Hematopoietic multipotent progenitor cell treated with erythropoietin and hydrocortisone succinate and interleukin-3 and kit ligand, for 17 days (in vitro differentiated cells): ENCODE data around the gene SLC5A12.
"Not testable (repeated sequence)": the region's sequence is repeated elsewhere in the genome, so short reads cannot be mapped to it uniquely, and the experiment has no call there.

Experiments
- DNase-seq: peaks from one replicate; pipeline ENCODE4 v3.0.0-alpha.2; 2015; ENCODE audit warnings: low spot score

SLC5A12 gene

GRCh38 chr11:26651916-26652315 is 69.9 kb downstream of the SLC5A12 start:
- no peak for DNase-seq

GRCh38 chr11:26649884-26650283 is 72.0 kb downstream of the SLC5A12 start:
- DNase-seq = peak; percentile 23

GRCh38 chr11:26643314-26643713 is 78.5 kb downstream of the SLC5A12 start:
- DNase-seq = not testable (repeated sequence)

GRCh38 chr11:26632691-26633159 is 89.1 kb downstream of the SLC5A12 start:
- no peak for DNase-seq

GRCh38 chr11:26626346-26626745 is 95.5 kb downstream of the SLC5A12 start:
- DNase-seq = no peak

GRCh38 chr11:26623076-26623659 is 98.7 kb downstream of the SLC5A12 start:
- no peak for DNase-seq

GRCh38 chr11:26622181-26622580 is 99.7 kb downstream of the SLC5A12 start:
- DNase-seq = no peak

- no peak for DNase-seq
Measured at GRCh38 chr11:26621132-26621531, 100.7 kb downstream of the SLC5A12 start.

- DNase-seq = no peak
Measured at GRCh38 chr11:26620282-26621045, 101.4 kb downstream of the SLC5A12 start.

- no peak for DNase-seq
Measured at GRCh38 chr11:26618441-26618840, 103.4 kb downstream of the SLC5A12 start.
